ENCODE data around the gene OR5A1.

OR5A1 gene

GRCh38 chr11:59423835-59424234 lies 12.4 kb upstream of the OR5A1 start:
- H3K4me3 ChIP-seq (ENCODE audit: low read depth, low read length) = no peak overlapping the region
- no peak for DNase-seq (ENCODE audit: low read depth)
- TF ChIP-seq POLR2A (IDR thresholded peaks at IDR 0.05; ENCODE audit: extremely low read depth, insufficient read length) (no peak), CTCF (IDR thresholded peaks at IDR 0.05; ENCODE audit: low read depth, low read length) (no peak)

GRCh38 chr11:59425131-59425530 lies 11.1 kb upstream of the OR5A1 start:
- TF ChIP-seq CTCF (IDR thresholded peaks at IDR 0.05; ENCODE audit: low read depth, low read length) (no peak), MAX (IDR thresholded peaks at IDR 0.05; ENCODE audit: low read depth, low read length) (no peak), MYC (IDR thresholded peaks at IDR 0.05; ENCODE audit: low read depth, low read length) (no peak), POLR2A (IDR thresholded peaks at IDR 0.05; ENCODE audit: extremely low read depth, insufficient read length) (no peak)
- no peak overlapping the region for H3K4me3 ChIP-seq (ENCODE audit: low read depth, low read length)
- DNase-seq (ENCODE audit: low read depth) = no peak

- TF ChIP-seq MYC (IDR thresholded peaks at IDR 0.05; ENCODE audit: low read depth, low read length) = no peak
- no peak for TF ChIP-seq MAX (IDR thresholded peaks at IDR 0.05; ENCODE audit: low read depth, low read length)
- TF ChIP-seq POLR2A (IDR thresholded peaks at IDR 0.05; ENCODE audit: extremely low read depth, insufficient read length) = no peak
- no peak for TF ChIP-seq CTCF (IDR thresholded peaks at IDR 0.05; ENCODE audit: low read depth, low read length)
- no peak for DNase-seq (ENCODE audit: low read depth)
- no peak within 1 kb of the TSS for H3K4me3 ChIP-seq (ENCODE audit: low read depth, low read length)
These were observed 9.8 kb upstream of the OR5A1 start, which contains the start of gene OR5A2 for GRCh38 chr11:59426361-59427067. OR5A2 (minus strand) TSS chr11:59426413; CDS start chr11:59422953, 3,460 bp downstream.

GRCh38 chr11:59427068-59427382 lies 9.2 kb upstream of the OR5A1 start:
- TF ChIP-seq POLR2A (IDR thresholded peaks at IDR 0.05; ENCODE audit: extremely low read depth, insufficient read length) (no peak), CTCF (IDR thresholded peaks at IDR 0.05; ENCODE audit: low read depth, low read length) (no peak), MYC (IDR thresholded peaks at IDR 0.05; ENCODE audit: low read depth, low read length) (no peak), MAX (IDR thresholded peaks at IDR 0.05; ENCODE audit: low read depth, low read length) (no peak)
- no peak overlapping the region for H3K4me3 ChIP-seq (ENCODE audit: low read depth, low read length)
- DNase-seq (ENCODE audit: low read depth) = no peak

- no peak overlapping the region for H3K4me3 ChIP-seq (ENCODE audit: low read depth, low read length)
- peak; percentile 71 for DNase-seq (ENCODE audit: low read depth)
- TF ChIP-seq MAX (IDR thresholded peaks at IDR 0.05; ENCODE audit: low read depth, low read length) (peak; percentile 64), MYC (IDR thresholded peaks at IDR 0.05; ENCODE audit: low read depth, low read length) (no peak), POLR2A (IDR thresholded peaks at IDR 0.05; ENCODE audit: extremely low read depth, insufficient read length) (no peak), CTCF (IDR thresholded peaks at IDR 0.05; ENCODE audit: low read depth, low read length) (peak; percentile 79)
These were observed 6.2 kb upstream of the OR5A1 start for GRCh38 chr11:59429924-59430516.
